HCT116 (cell line): ENCODE results near the gene PXMP4. TPM values are rescaled to one million over a fixed set of nuclear protein-coding genes. Genes with fewer than 3 reads are reported as not detected.

Experiments
- ATAC-seq: fragments of 200-7000 bp; cut with Tn5 transposase; 2 replicates; pipeline ENCODE4 v1.9.1; 2020; ENCODE audit warnings: mild to moderate bottlenecking, moderate library complexity
- BruUV-seq: library from RNA; stranded (reverse); fragments of 400-500 nt; replicated peaks from 2 replicates; lab custom pipeline; 2021; lab: Mats Ljungman, UMichigan
- CTCF ChIA-PET: fragments of 300-600 bp; sonication (Branson Sonifier 250); formaldehyde crosslinking; loops from one replicate; lab custom pipeline; 2021; ENCODE audit warnings: antibody characterized with exemption; lab: Charles Lee
- POLR2A ChIA-PET: fragments of 300-600, 350-600 bp; sonication (Branson Sonifier 250); formaldehyde crosslinking; loops from one replicate; lab custom pipeline; 2021; ENCODE audit warnings: antibody characterized with exemption; lab: Charles Lee
- RAD21 ChIA-PET, 2 experiments: fragments of 300-600 bp; sonication (Branson Sonifier 250); formaldehyde crosslinking; loops; one replicate each; lab custom pipeline; 2023; ENCODE audit warnings: low total read pairs in 2 of 2; ENCODE audit not compliant: uncharacterized antibody in 2 of 2, unreplicated experiment in 2 of 2, low non-redundant PET in 1 of 2; lab: Charles Lee
- DNase-seq: peaks from one replicate; pipeline ENCODE4 v3.0.0-alpha.2; 2010; ENCODE audit warnings: low read depth, low spot score
- H2AFZ ChIP-seq: fragments of 200-600 bp; shearing (Covaris generic), sonication (generic); 2 replicates; pipeline ENCODE4 v1.6.1; 2017; ENCODE audit warnings: low read depth, mixed run types, mixed read lengths, antibody characterized with exemption, low read length; ENCODE audit not compliant: poor library complexity, severe bottlenecking
- H3K27ac ChIP-seq: 2 replicates; pipeline ENCODE4 v1.5.1; 2012; ENCODE audit warnings: low read depth, low read length
- H3K27me3 ChIP-seq: fragments of 200-600 bp; sonication (generic); 2 replicates; pipeline ENCODE4 v1.6.1; 2016; ENCODE audit warnings: mixed run types, low read length, mixed read lengths; ENCODE audit not compliant: insufficient read depth
- H3K36me3 ChIP-seq, 2 experiments: fragments of 200-500 bp in 1 of 2; fragments of 200-600 bp in 1 of 2; sonication (Bioruptor generic) in 1 of 2; sonication (generic) in 1 of 2; 2 replicates each; pipeline versions ENCODE4 v1.5.1 to v1.6.1; 2014 to 2016; ENCODE audit warnings: low read length in 2 of 2, inconsistent platforms in 1 of 2, mixed read lengths in 1 of 2, mixed run types in 1 of 2; ENCODE audit not compliant: insufficient read depth in 2 of 2, control insufficient read depth in 1 of 2
- H3K4me1 ChIP-seq, 2 experiments: fragments of 200-600 bp in 1 of 2; sonication (generic) in 1 of 2; 2 replicates each; pipeline versions ENCODE4 v1.5.1 to v1.6.1; 2012 to 2017; ENCODE audit warnings: low read length in 2 of 2, inconsistent platforms in 1 of 2, mild to moderate bottlenecking in 1 of 2, mixed read lengths in 1 of 2, mixed run types in 1 of 2, moderate library complexity in 1 of 2; ENCODE audit not compliant: insufficient read depth in 2 of 2, control insufficient read depth in 1 of 2
- H3K4me2 ChIP-seq: fragments of 200-600 bp; sonication (generic); 2 replicates; pipeline ENCODE4 v1.6.1; 2017; ENCODE audit warnings: mixed run types, low read length, mixed read lengths
- H3K4me3 ChIP-seq, 2 experiments: fragments of 200-600 bp in 1 of 2; sonication (generic) in 1 of 2; replicated peaks in 1 of 2; 2 replicates each; pipeline ENCODE4 v1.5.1; 2011 to 2016; ENCODE audit warnings: low read length in 2 of 2, control low read depth in 1 of 2, low read depth in 1 of 2, mild to moderate bottlenecking in 1 of 2, mixed read lengths in 1 of 2, mixed run types in 1 of 2
- H3K79me2 ChIP-seq: fragments of 200-600 bp; sonication (generic); 2 replicates; pipeline ENCODE4 v1.6.1; 2017; ENCODE audit warnings: mild to moderate bottlenecking, mixed run types, low read length, moderate library complexity, mixed read lengths; ENCODE audit not compliant: insufficient read depth
- H3K9ac ChIP-seq: fragments of 200-600 bp; sonication (generic); 2 replicates; pipeline ENCODE4 v1.6.1; 2016; ENCODE audit warnings: low read length, mixed read lengths
- H3K9me2 ChIP-seq: fragments of 200-600 bp; sonication (generic), shearing (Covaris generic); 2 replicates; pipeline ENCODE4 v1.6.1; 2017; ENCODE audit warnings: mixed run types, mild to moderate bottlenecking, moderate library complexity; ENCODE audit not compliant: insufficient read depth
- H3K9me3 ChIP-seq, 2 experiments: fragments of 200-500 bp in 1 of 2; fragments of 200-600 bp in 1 of 2; sonication (Bioruptor generic) in 1 of 2; sonication (generic) in 1 of 2; 2 replicates each; pipeline ENCODE4 v1.6.1; 2014 to 2017; ENCODE audit warnings: low read length in 2 of 2, mixed read lengths in 2 of 2, inconsistent platforms in 1 of 2, low read depth in 1 of 2, mild to moderate bottlenecking in 1 of 2, mixed run types in 1 of 2, moderate library complexity in 1 of 2; ENCODE audit not compliant: control insufficient read depth in 1 of 2, insufficient read depth in 1 of 2
- H4K20me1 ChIP-seq: fragments of 200-600 bp; sonication (generic), shearing (Covaris generic); 2 replicates; pipeline ENCODE4 v1.6.1; 2017; ENCODE audit warnings: mixed run types, mild to moderate bottlenecking, moderate library complexity; ENCODE audit not compliant: insufficient read depth
- CEBPB ChIP-seq: IDR thresholded peaks from 2 replicates; pipeline ENCODE4 v1.6.1; 2012; ENCODE audit warnings: low read depth
- ELF1 ChIP-seq: IDR thresholded peaks from 2 replicates; pipeline ENCODE4 v1.6.1; 2012; ENCODE audit warnings: low read depth, borderline replicate concordance
- POLR2A ChIP-seq: IDR thresholded peaks from 2 replicates; pipeline ENCODE4 v1.7.0; 2011; ENCODE audit warnings: borderline replicate concordance; ENCODE audit not compliant: insufficient read depth, insufficient read length; ENCODE audit errors: extremely low read depth
- RAD21 ChIP-seq: IDR thresholded peaks from 2 replicates; pipeline ENCODE4 v1.6.1; 2012; ENCODE audit warnings: low read depth, mild to moderate bottlenecking
- REST ChIP-seq: IDR thresholded peaks from 2 replicates; pipeline ENCODE4 v1.6.1; 2012; ENCODE audit warnings: low read depth
- SIN3A ChIP-seq: IDR thresholded peaks from 2 replicates; pipeline ENCODE4 v1.6.1; 2012; ENCODE audit warnings: low read depth
- SP1 ChIP-seq: IDR thresholded peaks from 2 replicates; pipeline ENCODE4 v1.6.1; 2012; ENCODE audit warnings: low read depth
- ZFX ChIP-seq: fragments of 450-650 bp; IDR thresholded peaks from 2 replicates; pipeline ENCODE4 v1.6.1; 2017
- intact Hi-C: fragments of 100-400 bp; cut with micrococcal nuclease; formaldehyde crosslinking; loops from 2 replicates; pipeline ENCODE4 v1.10.0; 2022
- total RNA-seq: library from RNA; stranded (reverse); gene quantifications from one replicate; pipeline ENCODE4 v1.2.1, GENCODE V29; 2021; ENCODE audit not compliant: unreplicated experiment

PXMP4 gene
- total RNA-seq, 1 experiment from 2014 or later = 9.6 TPM

GRCh38 chr20:33673410-33674293 lies 46.5 kb downstream of the PXMP4 start:
- Histone ChIP-seq H3K36me3 (peaks cover 13 to 20% of the 10 kb centered on the region in 2 experiments; a peak in 3 of 4 replicates), H3K9me3 (no peaks in the 10 kb centered on the region)
- CTCF ChIA-PET = no interaction called here
- no peak for TF ChIP-seq RAD21
- TF ChIP-seq CEBPB = no peak
- TF ChIP-seq SP1 = no peak
- TF ChIP-seq POLR2A = no peak
- TF ChIP-seq ZFX = peak; percentile 40; the same call in 1 of the 2 replicates
- no peak for TF ChIP-seq SIN3A
- TF ChIP-seq, all 23 proteins: peak for 1
- Histone ChIP-seq H3K4me3 (peak overlapping the region; percentile 70 to 85), H3K27me3 (no peaks in the 10 kb centered on the region), H3K79me2 (peaks cover 26% of the 10 kb centered on the region; the same call in 1 of the 2 replicates), H3K27ac (peak overlapping the region; percentile 71), H3K4me1 (peaks cover 15 to 24% of the 10 kb centered on the region in 2 experiments), H2AFZ (no peak overlapping the region), H4K20me1 (no peaks in the 10 kb centered on the region), H3K4me2 (peak overlapping the region; percentile 96), H3K9ac (peak overlapping the region; percentile 89), H3K9me2 (no peaks in the 10 kb centered on the region)
- DNase-seq (no peak), ATAC-seq (peak; percentile 64)
- ChIA-PET RAD21 (no interaction called here), POLR2A (no interaction called here)
- BruUV-seq = no TSS peak
- intact Hi-C loops = no loop called here

- ATAC-seq (no peak), DNase-seq (no peak)
- no peaks in the 10 kb centered on the region for H3K9me2 ChIP-seq
- TF ChIP-seq SP1 (no peak), REST (no peak), ELF1 (no peak)
- H3K4me1 ChIP-seq = peaks cover 15 to 24% of the 10 kb centered on the region in 2 experiments
- no peaks in the 10 kb centered on the region for H4K20me1 ChIP-seq
- H3K27ac ChIP-seq = peak overlapping the region; percentile 71
- peaks cover 26% of the 10 kb centered on the region; the same call in 1 of the 2 replicates for H3K79me2 ChIP-seq
- ChIA-PET RAD21 (no interaction called here), CTCF (no interaction called here), POLR2A (no interaction called here)
- peaks cover 14 to 23% of the 10 kb centered on the region in 2 experiments; a peak in 3 of 4 replicates for H3K36me3 ChIP-seq
- peak overlapping the region; percentile 70 to 85 for H3K4me3 ChIP-seq
- no TSS peak for BruUV-seq
- H2AFZ ChIP-seq = no peak overlapping the region
- H3K9me3 ChIP-seq = no peaks in the 10 kb centered on the region
- H3K4me2 ChIP-seq = peak overlapping the region; percentile 96
- peak overlapping the region; percentile 89 for H3K9ac ChIP-seq
- no peaks in the 10 kb centered on the region for H3K27me3 ChIP-seq
- intact Hi-C loops = no loop called here
These were observed 47.0 kb downstream of the PXMP4 start for GRCh38 chr20:33673114-33673409.
